Left lung (tissue), 10 donors: Measurements from ENCODE around the gene OR52N4. TPM values are rescaled to one million over a fixed set of nuclear protein-coding genes. Genes with fewer than 3 reads are reported as not detected.

Experiments
- ATAC-seq: fragments of 200-7000 bp; cut with Tn5 transposase; one replicate; pipeline ENCODE4 v1.9.1; 2020; ENCODE audit warnings: moderate library complexity
- DNase-seq, 4 donors: peaks; one replicate each; pipeline ENCODE4 v3.0.0-alpha.2; 2013 to 2020
- H3K27ac ChIP-seq, 2 donors: fragments of 200-600 bp; sonication (generic) in 1 of 2; one replicate each; pipeline versions ENCODE4 v1.5.0 to v1.8.0; 2020 to 2021
- H3K27me3 ChIP-seq, 2 donors: fragments of 200-600 bp; sonication (generic) in 1 of 2; one replicate each; pipeline versions ENCODE4 v1.5.0 to v1.8.0; 2020 to 2021
- H3K36me3 ChIP-seq, 2 donors: fragments of 200-600 bp; sonication (generic) in 1 of 2; one replicate each; pipeline versions ENCODE4 v1.5.0 to v1.8.0; 2020 to 2021
- H3K4me1 ChIP-seq, 2 donors: fragments of 200-600 bp; one replicate each; pipeline ENCODE4 v1.8.0; 2021
- H3K4me3 ChIP-seq, 2 donors: fragments of 200-600 bp; sonication (generic) in 1 of 2; one replicate each; pipeline versions ENCODE4 v1.5.0 to v1.8.0; 2020 to 2021; ENCODE audit warnings: mild to moderate bottlenecking in 1 of 2
- H3K9me3 ChIP-seq, 2 donors: fragments of 200-600 bp; sonication (generic) in 1 of 2; one replicate each; pipeline versions ENCODE4 v1.5.0 to v1.8.0; 2020 to 2021
- intact Hi-C, 2 donors: fragments of 100-400 bp; cut with DNase I; formaldehyde crosslinking; loops; one replicate each; pipeline versions ENCODE4 v1.11.2 to v1.14.2; 2022
- polyA plus RNA-seq, 6 donors: library from polyadenylated mRNA; unstranded; fragments of 120-200 nt; gene quantifications; one replicate each; pipeline ENCODE4 v1.2.1, GENCODE V29; 2013; ENCODE audit not compliant: insufficient read length in 6 of 6
- total RNA-seq, 2 donors: library from RNA; stranded (reverse); fragmentation: NEBNext Ultra II Directional; extraction: Animal tissue kit (Norgen Biotek cat#: 25700); gene quantifications; one replicate each; pipeline ENCODE4 v1.2.1, GENCODE V29; 2021
- TF ChIP-seq, protein P1 (sequence below), 2 donors: fragments of 200-600 bp; sonication (generic) in 1 of 2; IDR thresholded peaks; one replicate each; pipeline versions ENCODE4 v1.5.0 to v1.8.0; 2021; ENCODE audit warnings: antibody characterized with exemption in 2 of 2
- donor health status: DM: no; HTN: yes; CAD: no.
- donor health status: DM: no; HTN: no; CAD: no.

The OR52N4 gene
- total and polyA plus RNA-seq, 8 donors, result 0.18 to 0.37 TPM; not detected in 6

DNA sequence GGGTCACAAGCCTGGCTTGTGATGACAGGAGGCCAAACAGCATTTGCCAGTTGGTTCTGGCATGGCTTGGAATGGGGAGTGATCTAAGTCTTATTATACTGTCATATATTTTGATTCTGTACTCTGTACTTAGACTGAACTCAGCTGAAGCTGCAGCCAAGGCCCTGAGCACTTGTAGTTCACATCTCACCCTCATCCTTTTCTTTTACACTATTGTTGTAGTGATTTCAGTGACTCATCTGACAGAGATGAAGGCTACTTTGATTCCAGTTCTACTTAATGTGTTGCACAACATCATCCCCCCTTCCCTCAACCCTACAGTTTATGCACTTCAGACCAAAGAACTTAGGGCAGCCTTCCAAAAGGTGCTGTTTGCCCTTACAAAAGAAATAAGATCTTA lies 17.0 kb upstream of the OR52N4 start:
- H3K9me3 ChIP-seq, result peaks cover 0 to 10% of the 10 kb centered on the region in 2 donors
- DNase-seq (no peak), ATAC-seq (peak; percentile 25)
- H3K4me3 ChIP-seq, result no peak overlapping the region
- intact Hi-C loops, result no loop called here
- H3K36me3 ChIP-seq, result no peaks in the 10 kb centered on the region
- TF ChIP-seq, protein P1, sequence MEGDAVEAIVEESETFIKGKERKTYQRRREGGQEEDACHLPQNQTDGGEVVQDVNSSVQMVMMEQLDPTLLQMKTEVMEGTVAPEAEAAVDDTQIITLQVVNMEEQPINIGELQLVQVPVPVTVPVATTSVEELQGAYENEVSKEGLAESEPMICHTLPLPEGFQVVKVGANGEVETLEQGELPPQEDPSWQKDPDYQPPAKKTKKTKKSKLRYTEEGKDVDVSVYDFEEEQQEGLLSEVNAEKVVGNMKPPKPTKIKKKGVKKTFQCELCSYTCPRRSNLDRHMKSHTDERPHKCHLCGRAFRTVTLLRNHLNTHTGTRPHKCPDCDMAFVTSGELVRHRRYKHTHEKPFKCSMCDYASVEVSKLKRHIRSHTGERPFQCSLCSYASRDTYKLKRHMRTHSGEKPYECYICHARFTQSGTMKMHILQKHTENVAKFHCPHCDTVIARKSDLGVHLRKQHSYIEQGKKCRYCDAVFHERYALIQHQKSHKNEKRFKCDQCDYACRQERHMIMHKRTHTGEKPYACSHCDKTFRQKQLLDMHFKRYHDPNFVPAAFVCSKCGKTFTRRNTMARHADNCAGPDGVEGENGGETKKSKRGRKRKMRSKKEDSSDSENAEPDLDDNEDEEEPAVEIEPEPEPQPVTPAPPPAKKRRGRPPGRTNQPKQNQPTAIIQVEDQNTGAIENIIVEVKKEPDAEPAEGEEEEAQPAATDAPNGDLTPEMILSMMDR (IDR thresholded peaks at IDR 0.05), result no peak
- no peaks in the 10 kb centered on the region for H3K4me1 ChIP-seq
- H3K27ac ChIP-seq, result no peak overlapping the region
- no peaks in the 10 kb centered on the region for H3K27me3 ChIP-seq

DNA sequence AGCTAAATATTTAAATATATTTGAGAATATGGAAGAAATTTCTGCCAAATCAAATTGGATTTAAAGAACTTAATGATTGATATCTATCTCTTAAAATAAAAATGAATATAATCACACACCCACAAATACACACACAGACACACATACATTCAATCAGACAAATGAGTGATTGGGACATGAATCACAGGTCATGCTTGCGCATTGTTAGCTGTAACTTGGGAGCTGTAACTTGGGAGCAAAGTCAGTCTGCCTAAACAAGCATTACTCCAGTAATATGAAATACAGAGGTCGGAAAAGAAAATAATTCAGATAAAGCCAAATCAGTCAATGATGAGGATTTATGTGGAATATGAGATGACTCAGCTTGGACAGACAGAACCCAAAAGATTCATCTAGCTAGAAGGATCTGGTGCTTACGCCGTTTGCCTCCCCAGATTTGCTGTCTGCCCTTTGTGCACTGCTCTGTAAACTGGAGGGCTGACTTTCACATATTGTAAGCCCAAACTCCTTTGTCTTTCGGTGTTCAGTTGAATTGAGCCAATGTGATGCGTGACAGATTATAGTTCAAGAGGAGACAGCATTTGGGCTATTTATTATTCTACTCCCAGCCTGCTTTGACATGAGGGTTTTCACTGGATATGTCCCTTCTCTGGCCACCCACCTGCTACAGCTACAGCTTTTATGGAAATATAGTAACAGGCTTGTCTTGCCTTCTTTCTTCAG lies 16.2 kb upstream of the OR52N4 start:
- H3K36me3 ChIP-seq, result no peaks in the 10 kb centered on the region
- ATAC-seq, result no peak
- no peak overlapping the region for H3K27ac ChIP-seq
- DNase-seq, result no peak
- intact Hi-C loops, result no loop called here
- no peaks in the 10 kb centered on the region for H3K27me3 ChIP-seq
- H3K9me3 ChIP-seq, result peaks cover 0 to 10% of the 10 kb centered on the region in 2 donors
- TF ChIP-seq, protein P1 (IDR thresholded peaks at IDR 0.05), result no peak
- H3K4me1 ChIP-seq, result no peaks in the 10 kb centered on the region
- no peak overlapping the region for H3K4me3 ChIP-seq

DNA sequence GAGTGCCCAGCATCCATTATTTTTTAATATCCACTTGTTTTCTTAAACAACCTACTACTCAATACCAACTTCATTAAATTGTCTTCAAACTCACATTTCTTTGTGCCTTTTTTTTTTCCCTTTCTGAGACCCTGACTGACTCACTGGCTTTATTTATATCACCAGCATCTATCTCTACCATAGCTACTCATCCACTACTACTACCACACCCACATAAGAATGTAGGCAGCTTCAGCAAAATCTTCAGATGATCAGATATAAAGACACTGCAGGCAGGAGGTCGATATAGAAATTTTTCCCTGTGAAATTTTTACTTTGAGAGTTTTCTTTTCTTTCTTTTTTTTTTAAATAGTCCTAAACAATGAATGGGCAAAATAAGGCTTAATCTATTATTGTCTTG lies 15.6 kb upstream of the OR52N4 start:
- no peaks in the 10 kb centered on the region for H3K36me3 ChIP-seq
- intact Hi-C loops, result no loop called here
- no peaks in the 10 kb centered on the region for H3K4me1 ChIP-seq
- H3K27me3 ChIP-seq, result no peaks in the 10 kb centered on the region
- no peak for DNase-seq
- TF ChIP-seq, protein P1 (IDR thresholded peaks at IDR 0.05), result no peak
- H3K4me3 ChIP-seq, result no peak overlapping the region
- H3K9me3 ChIP-seq, result peaks cover 0 to 10% of the 10 kb centered on the region in 2 donors
- no peak for ATAC-seq
- no peak overlapping the region for H3K27ac ChIP-seq

DNA sequence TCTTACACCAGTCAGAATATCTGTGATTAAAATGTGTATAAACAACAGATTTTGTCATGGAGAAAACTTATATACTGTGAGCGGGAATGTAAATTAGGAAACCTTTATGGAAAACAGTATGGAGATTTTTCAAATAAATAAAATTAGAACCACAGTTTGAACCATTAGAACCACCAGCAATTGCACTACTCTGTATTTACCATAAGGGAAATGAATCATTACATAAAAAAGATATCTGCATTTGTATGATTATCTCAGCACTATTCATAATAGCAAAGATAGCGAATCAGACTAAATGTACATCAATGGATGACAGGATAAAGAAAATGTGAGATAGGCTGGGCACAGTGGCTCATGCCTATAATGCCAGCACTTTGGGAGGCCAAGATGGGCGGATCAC lies 7.4 kb upstream of the OR52N4 start:
- peaks cover 0 to 5% of the 10 kb centered on the region in 2 donors for H3K9me3 ChIP-seq
- H3K4me3 ChIP-seq, result no peak overlapping the region
- intact Hi-C loops, result no loop called here
- TF ChIP-seq, protein P1 (IDR thresholded peaks at IDR 0.05), result no peak
- H3K27me3 ChIP-seq, result no peaks in the 10 kb centered on the region
- ATAC-seq (no peak), DNase-seq (no peak)
- no peaks in the 10 kb centered on the region for H3K4me1 ChIP-seq
- no peaks in the 10 kb centered on the region for H3K36me3 ChIP-seq
- no peak overlapping the region for H3K27ac ChIP-seq

DNA sequence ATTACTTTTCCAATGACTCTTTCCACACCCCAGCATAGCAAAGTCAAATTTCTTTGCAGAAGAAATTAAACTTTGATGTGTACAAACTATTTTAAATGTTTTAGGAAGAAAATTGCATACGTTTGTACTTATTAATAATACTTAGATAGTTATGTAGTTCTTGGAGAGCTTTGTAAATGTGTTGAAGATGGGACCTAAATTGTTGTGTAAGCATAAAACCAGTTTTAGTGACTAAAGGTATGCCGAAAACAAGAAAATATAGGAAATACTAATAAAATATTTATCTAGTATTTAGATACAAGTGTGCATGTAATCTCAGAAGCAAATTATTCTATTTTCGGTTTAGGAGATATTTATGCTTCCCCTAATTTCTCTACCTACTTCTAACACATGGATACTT lies 4.2 kb upstream of the OR52N4 start:
- no peak for DNase-seq
- no peak for ATAC-seq
- Histone ChIP-seq H3K4me1 (no peaks in the 10 kb centered on the region), H3K4me3 (no peak overlapping the region), H3K36me3 (no peaks in the 10 kb centered on the region), H3K27me3 (no peaks in the 10 kb centered on the region), H3K9me3 (no peaks in the 10 kb centered on the region), H3K27ac (no peak overlapping the region)
- TF ChIP-seq, protein P1 (IDR thresholded peaks at IDR 0.05), result no peak
- intact Hi-C loops, result no loop called here
